Ishikawa (cell line): Measurements from ENCODE around the gene DBN1.

Experiments used
- CEBPB ChIP-seq: IDR thresholded peaks from 2 replicates; pipeline ENCODE4 v1.6.1; 2012
- CREB1 ChIP-seq: IDR thresholded peaks from 2 replicates; pipeline ENCODE4 v1.6.1; 2012; ENCODE audit warnings: low read depth
- EGR1 ChIP-seq: IDR thresholded peaks from 2 replicates; pipeline ENCODE4 v1.6.1; 2012
- EP300 ChIP-seq: IDR thresholded peaks from 2 replicates; pipeline ENCODE4 v1.6.1; 2012; ENCODE audit warnings: borderline replicate concordance
- FOXM1 ChIP-seq: IDR thresholded peaks from 2 replicates; pipeline ENCODE4 v1.6.1; 2012; ENCODE audit warnings: low read depth, borderline replicate concordance
- RAD21 ChIP-seq: IDR thresholded peaks from 2 replicates; pipeline ENCODE4 v1.6.1; 2012; ENCODE audit warnings: low read depth
- TAF1 ChIP-seq: IDR thresholded peaks from 2 replicates; pipeline ENCODE4 v1.6.1; 2012; ENCODE audit warnings: low read depth, mild to moderate bottlenecking
- TCF12 ChIP-seq: IDR thresholded peaks from 2 replicates; pipeline ENCODE4 v1.6.1; 2012; ENCODE audit warnings: low read depth
- TEAD4 ChIP-seq: IDR thresholded peaks from 2 replicates; pipeline ENCODE4 v1.6.1; 2012
- USF1 ChIP-seq: IDR thresholded peaks from 2 replicates; pipeline ENCODE4 v1.6.1; 2012
- YY1 ChIP-seq: IDR thresholded peaks from 2 replicates; pipeline ENCODE4 v1.6.1; 2012; ENCODE audit warnings: low read depth
- ZBTB7A ChIP-seq: IDR thresholded peaks from 2 replicates; pipeline ENCODE4 v1.6.1; 2012; ENCODE audit warnings: low read depth
- TF ChIP-seq, protein P1 (sequence below): IDR thresholded peaks from 2 replicates; pipeline ENCODE4 v1.6.1; 2012; ENCODE audit warnings: low read depth, mild to moderate bottlenecking
- TF ChIP-seq, protein P2 (sequence below): IDR thresholded peaks from 2 replicates; pipeline ENCODE4 v1.6.1; 2012

DNA sequence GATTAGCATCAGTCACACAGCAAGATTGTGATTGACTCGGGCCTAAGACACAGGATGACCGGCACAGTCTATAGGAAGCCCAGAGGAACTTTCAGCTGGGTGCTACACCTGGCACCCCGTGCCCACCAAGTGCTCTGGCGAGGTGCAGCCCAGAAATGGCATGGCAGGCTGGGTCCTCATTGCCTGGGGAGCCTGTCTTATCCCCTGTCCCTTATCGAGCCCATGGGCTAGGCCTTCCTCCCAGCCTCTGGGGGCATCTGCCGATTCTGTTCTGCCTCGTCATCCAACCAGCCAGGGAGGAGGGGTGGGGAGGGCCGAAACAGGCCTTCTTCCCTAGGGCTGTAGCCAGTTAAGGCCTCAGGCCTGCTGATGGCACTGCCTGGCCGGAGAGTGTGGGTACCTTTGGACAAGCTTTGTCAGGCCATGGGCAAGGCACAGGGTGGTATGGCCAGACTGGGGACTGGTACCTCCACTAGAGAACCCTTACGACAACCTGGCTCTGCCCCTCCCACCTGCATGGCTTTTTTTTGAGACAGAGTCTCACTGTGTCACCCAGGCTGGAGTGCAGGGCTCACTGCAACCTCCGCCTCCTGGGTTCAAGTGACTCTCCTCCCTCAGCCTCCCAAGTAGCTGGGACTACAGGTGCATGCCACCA is 45.4 kb downstream of the DBN1 start:
- TF ChIP-seq EP300 = no peak
- TF ChIP-seq, protein P1, sequence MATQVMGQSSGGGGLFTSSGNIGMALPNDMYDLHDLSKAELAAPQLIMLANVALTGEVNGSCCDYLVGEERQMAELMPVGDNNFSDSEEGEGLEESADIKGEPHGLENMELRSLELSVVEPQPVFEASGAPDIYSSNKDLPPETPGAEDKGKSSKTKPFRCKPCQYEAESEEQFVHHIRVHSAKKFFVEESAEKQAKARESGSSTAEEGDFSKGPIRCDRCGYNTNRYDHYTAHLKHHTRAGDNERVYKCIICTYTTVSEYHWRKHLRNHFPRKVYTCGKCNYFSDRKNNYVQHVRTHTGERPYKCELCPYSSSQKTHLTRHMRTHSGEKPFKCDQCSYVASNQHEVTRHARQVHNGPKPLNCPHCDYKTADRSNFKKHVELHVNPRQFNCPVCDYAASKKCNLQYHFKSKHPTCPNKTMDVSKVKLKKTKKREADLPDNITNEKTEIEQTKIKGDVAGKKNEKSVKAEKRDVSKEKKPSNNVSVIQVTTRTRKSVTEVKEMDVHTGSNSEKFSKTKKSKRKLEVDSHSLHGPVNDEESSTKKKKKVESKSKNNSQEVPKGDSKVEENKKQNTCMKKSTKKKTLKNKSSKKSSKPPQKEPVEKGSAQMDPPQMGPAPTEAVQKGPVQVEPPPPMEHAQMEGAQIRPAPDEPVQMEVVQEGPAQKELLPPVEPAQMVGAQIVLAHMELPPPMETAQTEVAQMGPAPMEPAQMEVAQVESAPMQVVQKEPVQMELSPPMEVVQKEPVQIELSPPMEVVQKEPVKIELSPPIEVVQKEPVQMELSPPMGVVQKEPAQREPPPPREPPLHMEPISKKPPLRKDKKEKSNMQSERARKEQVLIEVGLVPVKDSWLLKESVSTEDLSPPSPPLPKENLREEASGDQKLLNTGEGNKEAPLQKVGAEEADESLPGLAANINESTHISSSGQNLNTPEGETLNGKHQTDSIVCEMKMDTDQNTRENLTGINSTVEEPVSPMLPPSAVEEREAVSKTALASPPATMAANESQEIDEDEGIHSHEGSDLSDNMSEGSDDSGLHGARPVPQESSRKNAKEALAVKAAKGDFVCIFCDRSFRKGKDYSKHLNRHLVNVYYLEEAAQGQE = no peak
- TF ChIP-seq CEBPB = no peak
- no peak for TF ChIP-seq CREB1
- TF ChIP-seq YY1 = no peak
- TF ChIP-seq TCF12 = no peak
- no peak for TF ChIP-seq TAF1
- TF ChIP-seq, protein P2, sequence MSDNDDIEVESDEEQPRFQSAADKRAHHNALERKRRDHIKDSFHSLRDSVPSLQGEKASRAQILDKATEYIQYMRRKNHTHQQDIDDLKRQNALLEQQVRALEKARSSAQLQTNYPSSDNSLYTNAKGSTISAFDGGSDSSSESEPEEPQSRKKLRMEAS = no peak
- no peak for TF ChIP-seq RAD21
- no peak for TF ChIP-seq ZBTB7A
- no peak for TF ChIP-seq TEAD4
- no peak for TF ChIP-seq EGR1
- no peak for TF ChIP-seq USF1
- TF ChIP-seq FOXM1 = no peak
